HUES64 (cell line): ENCODE measurements around the gene GRHL3.

Source experiments
- H3K27ac ChIP-seq: 2 replicates; pipeline ENCODE4 v1.7.0; 2013; ENCODE audit warnings: low read depth, low read length, inconsistent platforms
- H3K27me3 ChIP-seq: 2 replicates; pipeline ENCODE4 v1.6.1; 2013; ENCODE audit warnings: mild to moderate bottlenecking, low read length; ENCODE audit not compliant: insufficient read depth
- H3K36me3 ChIP-seq: 2 replicates; pipeline ENCODE4 v1.6.1; 2013; ENCODE audit warnings: mild to moderate bottlenecking, low read length; ENCODE audit not compliant: insufficient read depth
- H3K4me1 ChIP-seq: 2 replicates; pipeline ENCODE4 v1.6.1; 2013; ENCODE audit warnings: mild to moderate bottlenecking, low read length, moderate library complexity; ENCODE audit not compliant: insufficient read depth
- H3K4me3 ChIP-seq: 2 replicates; pipeline ENCODE4 v1.5.1; 2013; ENCODE audit warnings: mild to moderate bottlenecking, low read length, moderate library complexity
- H3K9ac ChIP-seq: 2 replicates; pipeline ENCODE4 v1.6.1; 2013; ENCODE audit warnings: mild to moderate bottlenecking, low read depth, low read length
- H3K9me3 ChIP-seq: 2 replicates; pipeline ENCODE4 v1.6.1; 2013; ENCODE audit warnings: low read depth, low read length; ENCODE audit not compliant: insufficient read depth
- WGBS: fragments of 150-250, 120-280 bp; methylation state at CpG from one replicate; pipeline ENCODE4 v1.1.7; 2013; ENCODE audit warnings: missing lambda C conversion rate; 5-methylcytosine and 5-hydroxymethylcytosine counted together

GRHL3 gene

DNA sequence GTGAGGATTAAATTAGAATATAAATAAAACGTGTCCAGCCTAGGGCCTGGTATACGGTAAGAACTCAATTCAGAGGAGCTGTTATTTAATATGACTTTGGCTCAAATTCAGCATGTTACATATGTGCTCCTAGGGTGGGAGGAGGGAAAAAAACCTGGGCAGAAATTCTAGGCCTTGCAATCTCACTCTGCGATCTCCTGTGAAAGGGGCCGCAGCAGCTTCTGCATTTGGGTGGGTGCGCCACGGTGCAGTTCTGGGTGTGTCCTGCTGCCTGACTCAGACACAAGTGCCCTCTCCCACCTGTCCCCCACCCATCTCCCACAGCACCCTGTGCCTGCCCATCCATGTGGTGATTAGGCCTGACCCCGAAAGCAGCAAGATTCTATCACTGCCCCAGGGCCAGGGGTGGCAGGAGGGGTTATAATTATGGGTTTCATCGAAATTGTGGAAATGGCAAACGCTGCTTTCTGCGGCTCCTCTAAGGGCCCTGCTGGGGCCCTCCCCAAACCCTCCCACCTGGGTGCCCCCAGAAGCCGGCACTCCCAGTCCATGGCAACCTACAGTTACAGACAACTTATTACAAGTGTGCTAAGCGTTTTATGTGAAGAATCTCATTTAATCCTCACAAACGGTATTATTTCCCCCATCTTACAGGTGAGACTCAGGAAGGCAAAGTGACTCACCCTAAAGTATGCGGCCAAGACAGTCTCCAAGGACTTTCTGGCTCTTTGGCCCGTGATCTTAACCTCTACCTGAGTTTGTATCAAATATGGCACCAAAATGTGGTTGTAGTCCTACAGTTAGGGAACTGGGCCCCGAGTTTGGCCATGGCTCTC lies 25.5 kb upstream of the GRHL3 start:
- Histone ChIP-seq H3K9me3 (no peaks in the 10 kb centered on the region), H3K4me3 (no peak overlapping the region), H3K27me3 (peaks cover 30% of the 10 kb centered on the region; the same call in 1 of the 2 replicates), H3K36me3 (no peaks in the 10 kb centered on the region), H3K4me1 (peaks cover 24% of the 10 kb centered on the region), H3K9ac (no peak overlapping the region), H3K27ac (no peak overlapping the region)
- WGBS, result 94% methylated on average over 16 of the region's 16 CpGs

DNA sequence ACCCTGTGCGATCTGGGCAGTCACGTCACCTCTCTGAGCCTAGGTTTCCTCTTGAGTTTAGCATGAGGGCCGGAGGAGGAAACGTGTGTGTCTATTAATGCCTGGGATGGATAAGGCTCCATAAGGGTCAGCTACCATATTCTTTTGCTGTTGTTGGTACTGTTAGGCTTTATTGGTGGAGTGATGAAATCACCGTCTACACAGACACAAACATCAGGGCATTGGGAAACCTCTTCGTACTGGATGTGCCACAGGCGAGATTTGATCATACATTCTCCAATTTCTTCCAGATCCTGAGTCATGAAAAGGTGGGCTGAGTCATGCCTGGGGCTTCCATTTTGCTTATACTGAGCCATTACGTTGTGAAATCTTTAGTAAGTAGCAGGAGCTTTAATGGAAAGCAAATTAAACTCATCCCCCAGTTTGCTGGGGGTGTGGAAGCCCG lies 24.9 kb upstream of the GRHL3 start:
- Histone ChIP-seq H3K9ac (no peak overlapping the region), H3K27ac (no peak overlapping the region), H3K36me3 (no peaks in the 10 kb centered on the region), H3K27me3 (peaks cover 25% of the 10 kb centered on the region; the same call in 1 of the 2 replicates), H3K9me3 (no peaks in the 10 kb centered on the region), H3K4me1 (peaks cover 24% of the 10 kb centered on the region), H3K4me3 (no peak overlapping the region)
- 78% methylated on average over 7 of the region's 9 CpGs for WGBS

DNA sequence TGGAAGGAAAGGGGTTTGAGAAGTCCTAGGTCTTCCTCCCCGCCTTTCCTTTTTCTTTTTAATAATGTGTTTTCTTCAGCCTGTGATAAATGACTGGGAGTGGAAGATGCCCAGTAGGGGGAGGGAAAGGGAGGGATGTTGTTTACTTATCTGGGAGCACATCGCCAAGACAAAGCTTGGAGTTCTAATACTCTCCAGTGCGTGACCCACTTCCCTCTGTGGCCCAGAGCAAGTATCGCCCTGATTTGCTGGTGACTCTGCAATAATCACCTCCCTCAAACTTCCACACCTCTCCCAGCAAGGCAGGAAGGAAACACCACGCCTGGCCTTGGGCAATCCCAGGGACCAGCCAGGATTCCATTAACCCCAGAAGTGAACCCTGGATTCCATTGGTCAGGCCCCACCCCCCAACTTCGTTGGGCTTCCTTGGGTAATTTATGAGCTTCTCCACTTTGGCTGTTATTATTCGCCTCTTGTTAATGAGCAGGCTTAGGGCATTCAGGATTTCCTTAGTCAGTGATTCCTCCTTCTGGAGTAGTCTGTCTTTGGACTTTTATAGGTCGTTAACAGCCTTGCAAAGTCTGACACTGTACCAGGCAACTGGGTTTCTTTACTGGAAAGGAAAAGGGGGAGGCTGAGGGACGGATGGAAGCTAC lies 24.3 kb upstream of the GRHL3 start:
- Histone ChIP-seq H3K4me3 (no peak overlapping the region), H3K4me1 (peaks cover 24% of the 10 kb centered on the region), H3K9ac (no peak overlapping the region), H3K27me3 (peaks cover 20% of the 10 kb centered on the region; the same call in 1 of the 2 replicates), H3K36me3 (no peaks in the 10 kb centered on the region), H3K9me3 (no peaks in the 10 kb centered on the region), H3K27ac (no peak overlapping the region)
- WGBS, result 65% methylated on average over 9 of the region's 9 CpGs

DNA sequence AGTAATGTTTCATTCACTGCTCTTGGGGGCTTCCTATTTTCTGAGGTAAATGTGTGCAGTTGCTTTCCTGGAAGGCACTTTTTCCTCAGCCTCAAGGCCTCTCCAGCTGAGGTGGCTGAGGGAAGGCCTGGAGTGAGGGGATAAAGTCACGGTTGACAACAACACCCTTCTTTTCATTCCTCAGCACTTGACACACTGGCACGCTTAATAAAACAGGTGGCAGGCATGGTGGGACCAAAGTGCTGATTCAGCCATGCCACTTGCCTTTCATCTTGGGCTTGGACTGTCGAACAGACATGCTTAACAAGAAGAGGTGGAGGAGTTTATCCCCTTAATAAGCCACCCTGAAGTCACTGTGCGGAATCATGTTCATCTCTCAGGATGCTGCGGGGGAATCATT lies 23.6 kb upstream of the GRHL3 start:
- Histone ChIP-seq H3K4me3 (no peak overlapping the region), H3K36me3 (no peaks in the 10 kb centered on the region), H3K4me1 (peaks cover 24% of the 10 kb centered on the region), H3K9ac (no peak overlapping the region), H3K9me3 (no peaks in the 10 kb centered on the region), H3K27me3 (peaks cover 16% of the 10 kb centered on the region; the same call in 1 of the 2 replicates), H3K27ac (no peak overlapping the region)
- WGBS, result 94% methylated on average over 5 of the region's 5 CpGs

DNA sequence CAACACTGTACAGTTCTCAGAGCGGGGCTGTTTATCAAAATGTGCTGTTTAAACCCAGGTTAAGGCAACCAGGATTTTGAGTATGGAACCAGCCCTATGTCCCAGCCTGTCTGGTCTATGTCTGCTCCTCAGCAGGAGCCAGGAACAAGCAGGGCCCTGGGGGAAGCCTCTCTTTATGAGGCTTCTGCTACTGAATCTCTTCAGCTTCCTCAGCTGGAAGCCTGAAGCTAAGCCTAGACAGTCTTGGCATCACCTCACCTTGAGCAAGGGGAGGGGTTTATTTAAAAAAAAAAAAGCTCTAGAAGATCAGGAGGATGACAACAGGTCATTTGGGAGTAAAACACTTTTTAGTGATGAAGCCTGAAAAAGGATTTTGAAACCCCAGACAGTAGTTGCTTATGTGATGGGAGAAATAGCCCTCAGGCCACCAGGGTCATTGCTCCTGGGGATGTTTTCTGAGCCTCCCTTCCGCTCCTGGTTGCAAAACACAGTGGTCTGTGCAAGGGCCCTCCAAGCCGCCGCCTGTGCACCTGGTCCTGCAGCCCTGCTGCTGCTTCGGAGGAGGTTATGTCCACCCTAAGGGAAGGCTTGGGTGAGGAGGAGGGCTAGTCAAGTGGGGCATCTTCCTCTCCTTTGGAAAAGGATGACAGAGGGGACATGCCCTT lies 21.8 kb upstream of the GRHL3 start:
- H3K9me3 ChIP-seq, result no peaks in the 10 kb centered on the region
- no peaks in the 10 kb centered on the region for H3K36me3 ChIP-seq
- 86% methylated on average over 5 of the region's 5 CpGs for WGBS
- H3K27ac ChIP-seq, result no peak overlapping the region
- no peak overlapping the region for H3K4me3 ChIP-seq
- H3K27me3 ChIP-seq, result 0 out of 2 replicates have a peak, but pooled peaks cover under 1% of the 10 kb centered on the region
- H3K4me1 ChIP-seq, result peaks cover 24% of the 10 kb centered on the region
- no peak overlapping the region for H3K9ac ChIP-seq

DNA sequence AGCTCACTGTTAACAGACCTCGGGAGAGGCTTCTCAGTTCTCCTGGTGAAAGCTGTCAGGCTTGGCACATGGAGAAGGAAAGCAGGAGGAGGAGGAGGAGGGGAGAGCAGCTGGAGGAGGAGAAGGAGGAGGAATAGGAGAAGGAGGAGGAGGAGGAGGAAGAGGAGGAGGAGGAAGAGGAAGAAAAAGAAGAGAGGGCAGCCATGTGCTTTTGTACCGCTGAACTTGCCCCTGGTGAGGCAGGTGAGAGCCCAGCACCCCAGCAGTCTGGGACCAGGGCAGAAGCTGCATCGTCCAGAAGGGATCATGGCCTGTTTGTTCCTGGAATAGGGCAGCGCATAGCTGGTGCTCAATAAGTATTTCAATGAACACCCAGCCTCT lies 21.3 kb upstream of the GRHL3 start:
- WGBS, result 88% methylated on average over 4 of the region's 4 CpGs
- no peak overlapping the region for H3K27ac ChIP-seq
- no peaks in the 10 kb centered on the region for H3K9me3 ChIP-seq
- H3K36me3 ChIP-seq, result no peaks in the 10 kb centered on the region
- H3K4me1 ChIP-seq, result peaks cover 24% of the 10 kb centered on the region
- no peaks in the 10 kb centered on the region for H3K27me3 ChIP-seq
- no peak overlapping the region for H3K9ac ChIP-seq
- H3K4me3 ChIP-seq, result no peak overlapping the region

DNA sequence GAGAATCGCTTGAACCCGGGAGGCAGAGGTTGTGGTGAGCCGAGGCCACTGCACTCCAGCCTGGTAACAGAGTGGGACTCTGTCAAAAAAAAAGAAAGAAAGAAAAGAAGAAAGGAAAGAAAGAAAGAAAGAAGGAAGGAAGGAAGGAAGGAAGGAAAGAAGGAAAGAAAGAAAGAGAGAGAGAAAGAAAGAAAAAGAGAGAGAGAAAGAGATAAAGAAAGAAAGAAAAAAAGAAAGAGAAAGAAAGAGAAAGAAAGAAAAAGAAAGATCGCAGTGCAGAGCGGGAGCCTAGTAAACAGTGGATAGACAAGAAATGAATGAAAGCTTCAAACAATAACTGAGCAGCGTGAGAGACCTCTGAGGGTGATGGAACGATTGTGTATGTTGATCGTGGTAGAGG lies 20.6 kb upstream of the GRHL3 start:
- peaks cover 24% of the 10 kb centered on the region for H3K4me1 ChIP-seq
- no peak overlapping the region for H3K27ac ChIP-seq
- no peaks in the 10 kb centered on the region for H3K27me3 ChIP-seq
- H3K4me3 ChIP-seq, result no peak overlapping the region
- H3K36me3 ChIP-seq, result no peaks in the 10 kb centered on the region
- WGBS, result 95% methylated on average over 8 of the region's 8 CpGs
- H3K9me3 ChIP-seq, result no peaks in the 10 kb centered on the region
- no peak overlapping the region for H3K9ac ChIP-seq

DNA sequence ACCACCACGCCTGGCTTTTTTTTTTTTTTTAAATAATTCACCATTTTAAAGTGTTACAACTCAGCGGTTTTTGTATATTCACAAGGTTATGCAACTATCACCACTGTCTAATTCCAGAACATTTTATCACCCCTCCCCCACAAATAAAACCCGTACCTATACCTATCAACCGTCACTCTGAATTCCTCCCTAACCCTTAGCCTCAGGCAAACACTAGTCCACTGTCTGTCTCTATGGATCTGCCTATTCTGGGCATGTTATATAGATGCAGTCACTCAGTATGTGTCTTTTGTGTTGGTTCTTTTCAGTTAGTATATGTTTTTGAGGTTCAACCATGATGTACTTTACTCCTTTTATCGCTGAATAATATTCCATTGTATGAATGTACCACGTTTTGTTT lies 19.3 kb upstream of the GRHL3 start:
- Histone ChIP-seq H3K9ac (no peak overlapping the region), H3K9me3 (no peaks in the 10 kb centered on the region), H3K4me3 (no peak overlapping the region), H3K27ac (no peak overlapping the region), H3K27me3 (no peaks in the 10 kb centered on the region), H3K36me3 (no peaks in the 10 kb centered on the region), H3K4me1 (peaks cover 21% of the 10 kb centered on the region)
- WGBS, result 94% methylated on average over 6 of the region's 6 CpGs

DNA sequence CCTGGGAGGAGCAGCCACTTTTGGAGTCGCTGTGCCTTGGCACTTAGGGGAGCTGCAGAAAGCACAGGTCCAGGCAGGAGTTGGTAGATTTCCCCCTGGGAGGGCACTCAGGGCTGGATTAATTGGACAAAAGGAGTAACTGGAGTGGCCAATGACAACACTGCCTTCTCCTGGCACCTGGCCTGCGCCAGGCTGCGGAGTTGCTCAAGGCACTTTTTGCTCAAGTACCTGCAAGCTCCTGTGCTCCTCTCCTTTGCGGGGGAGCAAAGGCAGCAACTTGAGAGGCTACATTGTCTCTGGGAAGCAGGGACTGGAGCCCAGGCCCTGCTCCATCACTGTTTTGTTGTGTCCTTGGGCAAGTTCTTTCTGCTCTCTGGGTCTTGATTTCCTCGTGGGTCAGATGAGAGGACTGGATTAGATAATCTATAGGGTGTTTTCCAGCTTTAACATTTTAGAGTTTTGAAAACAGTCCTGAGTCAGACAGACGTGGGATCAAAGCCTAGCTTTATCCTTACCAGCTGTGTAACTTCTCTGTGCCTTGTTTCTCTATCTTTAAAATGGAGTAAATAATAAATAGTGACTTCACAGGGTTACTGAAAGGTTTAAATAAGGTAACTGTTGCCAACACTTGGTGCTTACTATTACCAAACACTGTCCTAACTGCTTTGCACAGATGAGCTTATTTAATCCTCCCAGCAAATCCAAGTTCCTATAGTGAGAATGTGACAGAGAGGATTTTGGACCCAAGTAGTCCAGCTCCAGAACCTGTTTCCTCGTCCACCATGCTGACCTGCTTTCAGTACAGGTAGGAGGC lies 18.0 kb upstream of the GRHL3 start:
- Histone ChIP-seq H3K27me3 (no peaks in the 10 kb centered on the region), H3K9ac (no peak overlapping the region), H3K27ac (no peak overlapping the region), H3K4me3 (no peak overlapping the region), H3K36me3 (no peaks in the 10 kb centered on the region), H3K9me3 (no peaks in the 10 kb centered on the region), H3K4me1 (peaks cover 17% of the 10 kb centered on the region)
- WGBS, result 84% methylated on average over 7 of the region's 7 CpGs

DNA sequence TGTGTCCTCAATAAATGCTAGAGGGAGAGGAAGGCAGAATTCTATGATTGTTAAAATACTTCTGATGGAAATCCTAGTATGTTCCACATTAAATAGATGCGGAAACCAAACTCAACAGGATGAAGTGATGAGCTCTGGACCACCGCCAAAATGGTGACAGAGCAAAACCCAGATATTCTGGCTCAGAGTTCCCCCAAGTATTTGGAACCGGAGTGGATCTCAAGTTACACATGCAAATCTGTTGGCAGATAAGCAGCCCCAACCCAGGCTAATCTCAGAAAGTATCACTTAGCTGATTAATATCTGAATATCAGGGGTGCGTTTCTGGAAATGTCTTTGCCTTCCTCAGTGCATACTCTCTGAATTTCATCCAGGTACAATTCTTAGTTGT lies 17.4 kb upstream of the GRHL3 start:
- H3K9me3 ChIP-seq, result no peaks in the 10 kb centered on the region
- WGBS, result 94% methylated on average over 4 of the region's 4 CpGs

More for the DNA sequence above, 17.4 kb upstream of the GRHL3 start:
- no peak overlapping the region for H3K9ac ChIP-seq
- H3K27ac ChIP-seq, result no peak overlapping the region
- H3K4me1 ChIP-seq, result peaks cover 17% of the 10 kb centered on the region
- H3K4me3 ChIP-seq, result no peak overlapping the region
- no peaks in the 10 kb centered on the region for H3K36me3 ChIP-seq
- no peaks in the 10 kb centered on the region for H3K27me3 ChIP-seq
